Kidney (tissue), 14 donors: ENCODE data around the gene TTLL4. TPM values are rescaled to one million over a fixed set of nuclear protein-coding genes. Genes with fewer than 3 reads are reported as not detected.

Experiments used
- DNase-seq, 5 donors: peaks; one replicate each; pipeline ENCODE4 v3.0.0-alpha.2; 2013 to 2020
- FAIRE-seq: peaks from 2 replicates; lab custom pipeline; 2012; peaks lifted over from hg19 to GRCh38; lab: Jason Lieb, UNC
- H3K27ac ChIP-seq, 2 donors: one replicate each; pipeline ENCODE4 v1.7.0; 2013; ENCODE audit warnings: low read depth in 2 of 2, low read length in 2 of 2, inconsistent platforms in 1 of 2
- H3K27me3 ChIP-seq: one replicate; pipeline ENCODE4 v1.7.1; 2013; ENCODE audit warnings: low read length, inconsistent platforms; ENCODE audit not compliant: control insufficient read depth, insufficient read depth
- H3K36me3 ChIP-seq, 3 donors: one replicate each; pipeline versions ENCODE4 v1.7.0 to v1.7.1; 2013; ENCODE audit warnings: low read length in 3 of 3, control low read depth in 1 of 3, inconsistent platforms in 1 of 3; ENCODE audit not compliant: insufficient read depth in 3 of 3, control insufficient read depth in 2 of 3
- H3K4me1 ChIP-seq, 3 donors: one replicate each; pipeline versions ENCODE4 v1.7.0 to v1.7.1; 2013; ENCODE audit warnings: low read length in 3 of 3, inconsistent platforms in 1 of 3, low read depth in 1 of 3; ENCODE audit not compliant: control insufficient read depth in 2 of 3, insufficient read depth in 2 of 3
- H3K4me3 ChIP-seq, 3 donors: one replicate each; pipeline versions ENCODE4 v1.7.0 to v1.8.1; 2013; ENCODE audit warnings: low read length in 3 of 3, control low read depth in 1 of 3, inconsistent platforms in 1 of 3
- H3K9ac ChIP-seq, 3 donors: one replicate each; pipeline versions ENCODE4 v1.7.0 to v1.7.1; 2013; ENCODE audit warnings: low read length in 3 of 3, control low read depth in 1 of 3, inconsistent platforms in 1 of 3
- H3K9me3 ChIP-seq, 3 donors: one replicate each; pipeline versions ENCODE4 v1.7.0 to v1.7.1; 2013; ENCODE audit warnings: low read length in 3 of 3, control low read depth in 1 of 3, inconsistent platforms in 1 of 3; ENCODE audit not compliant: control insufficient read depth in 2 of 3, insufficient read depth in 1 of 3
- CTCF ChIP-seq: IDR thresholded peaks from 3 replicates; pipeline ENCODE4 v1.5.1; 2012; ENCODE audit warnings: mild to moderate bottlenecking, moderate library complexity, borderline replicate concordance; ENCODE audit not compliant: insufficient read depth; ENCODE audit errors: extremely low read depth
- intact Hi-C: fragments of 100-400 bp; cut with DNase I; formaldehyde crosslinking; loops from one replicate; pipeline ENCODE4 v1.11.1; 2022
- polyA plus RNA-seq: library from polyadenylated mRNA; stranded (reverse); fragments of 350-450 nt; fragmentation: Illumina TruSeq; extraction: RNeasy Lipid Tissue Mini Kit (QIAGEN cat#74804); gene quantifications from one replicate; pipeline ENCODE4 v1.2.3, GENCODE V29; 2014; ENCODE audit warnings: low read depth, low replicate concordance; ENCODE audit not compliant: insufficient read depth
- total RNA-seq: library from RNA; stranded (reverse); fragmentation: NEBNext Ultra II Directional; extraction: Animal tissue kit (Norgen Biotek cat#: 25700); gene quantifications from one replicate; pipeline ENCODE4 v1.2.1, GENCODE V29; 2021
- donor health status: control.
- donor health status: control.
- donor health status: control.
- donor health status: control.
- donor health status: control.
- donor health status: DM: yes; HTN: yes; CAD: no.
- donor health status: Normal renal cell carcinoma (clear cell type).

Gene TTLL4
- total and polyA plus RNA-seq, 2 donors from 2014 or later, result 7.6 to 30.7 TPM

- no peak for TF ChIP-seq CTCF
- Histone ChIP-seq H3K27me3 (no peaks in the 10 kb centered on the region), H3K9ac (no peak overlapping the region), H3K4me1 (peaks cover 0 to 14% (median 8%) of the 10 kb centered on the region in 3 donors), H3K9me3 (no peaks in the 10 kb centered on the region), H3K4me3 (peak overlapping the region in 1 of 3 donors; percentile 14), H3K27ac (no peak overlapping the region), H3K36me3 (no peaks in the 10 kb centered on the region)
- DNase-seq (no peak), FAIRE-seq (no peak)
- intact Hi-C loops, result no loop called here
These were observed 74.5 kb downstream of the TTLL4 start for GRCh38 chr2:218785103-218785502.

GRCh38 chr2:218786133-218786532, 75.5 kb downstream of the TTLL4 start:
- H3K9me3 ChIP-seq, result no peaks in the 10 kb centered on the region
- no peaks in the 10 kb centered on the region for H3K27me3 ChIP-seq
- no peak for TF ChIP-seq CTCF
- intact Hi-C loops, result no loop called here
- no peak overlapping the region for H3K4me3 ChIP-seq
- H3K27ac ChIP-seq, result no peak overlapping the region
- peaks cover 0 to 14% (median 8%) of the 10 kb centered on the region in 3 donors for H3K4me1 ChIP-seq
- DNase-seq (no peak), FAIRE-seq (no peak)
- no peaks in the 10 kb centered on the region for H3K36me3 ChIP-seq
- no peak overlapping the region for H3K9ac ChIP-seq

- DNase-seq (no peak), FAIRE-seq (no peak)
- Histone ChIP-seq H3K9ac (no peak overlapping the region), H3K27me3 (no peaks in the 10 kb centered on the region), H3K36me3 (no peaks in the 10 kb centered on the region), H3K4me3 (no peak overlapping the region), H3K4me1 (peaks cover 0 to 10% (median 5%) of the 10 kb centered on the region in 3 donors), H3K9me3 (no peaks in the 10 kb centered on the region), H3K27ac (no peak overlapping the region)
- intact Hi-C loops, result no loop called here
- no peak for TF ChIP-seq CTCF
These were observed 78.1 kb downstream of the TTLL4 start for GRCh38 chr2:218788529-218789255.
